DMS53 treated with DMSO at 0.1 percent for 48 hours (cell line): ENCODE results near the gene JAKMIP3.

Experiments
- DNase-seq: peaks from one replicate; lab custom pipeline; 2025; ENCODE audit not compliant: unreplicated experiment; lab: John Stamatoyannopoulos, UW

The JAKMIP3 gene

DNA sequence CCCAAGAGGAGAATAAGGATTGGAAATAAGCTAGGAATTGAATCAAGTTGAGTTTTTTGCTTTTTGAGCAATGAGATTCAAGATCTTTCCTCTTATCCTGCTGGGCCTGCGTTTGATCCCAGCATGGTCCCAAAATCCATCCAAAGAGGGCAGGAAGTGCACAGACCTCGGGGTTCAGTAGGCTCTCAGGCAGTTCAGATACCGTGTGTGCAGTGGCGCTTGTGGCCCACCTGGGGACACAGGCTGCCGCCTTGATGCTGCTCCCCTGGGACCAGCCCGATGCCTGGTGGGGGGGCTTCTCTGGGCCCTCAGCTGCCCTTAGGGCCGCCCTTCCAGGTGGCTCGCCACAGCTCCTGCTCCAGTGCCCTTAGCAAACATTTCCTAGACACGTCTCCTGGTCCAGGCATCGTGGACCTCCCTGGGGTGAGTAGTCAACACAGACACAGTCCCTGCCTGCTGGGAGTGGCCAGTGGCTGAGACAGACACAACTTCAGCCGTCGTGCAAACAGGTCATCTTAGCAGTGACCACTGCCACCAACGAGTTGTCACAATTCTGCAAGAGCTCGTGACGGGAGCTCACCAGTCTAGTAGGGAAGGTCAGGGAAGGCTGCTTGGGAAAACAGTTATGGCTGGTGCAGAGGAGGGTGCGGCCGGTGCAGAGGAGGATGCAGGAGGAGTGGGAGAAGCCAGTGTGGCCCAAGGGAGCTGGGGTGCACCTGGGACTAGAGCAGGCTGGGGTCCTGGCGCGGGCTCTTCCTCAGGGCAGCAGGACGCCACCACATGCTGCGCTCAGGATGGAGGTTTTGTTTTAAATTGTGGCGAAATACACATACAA lies 21.7 kb upstream of the JAKMIP3 start:
- DNase-seq: no peak

DNA sequence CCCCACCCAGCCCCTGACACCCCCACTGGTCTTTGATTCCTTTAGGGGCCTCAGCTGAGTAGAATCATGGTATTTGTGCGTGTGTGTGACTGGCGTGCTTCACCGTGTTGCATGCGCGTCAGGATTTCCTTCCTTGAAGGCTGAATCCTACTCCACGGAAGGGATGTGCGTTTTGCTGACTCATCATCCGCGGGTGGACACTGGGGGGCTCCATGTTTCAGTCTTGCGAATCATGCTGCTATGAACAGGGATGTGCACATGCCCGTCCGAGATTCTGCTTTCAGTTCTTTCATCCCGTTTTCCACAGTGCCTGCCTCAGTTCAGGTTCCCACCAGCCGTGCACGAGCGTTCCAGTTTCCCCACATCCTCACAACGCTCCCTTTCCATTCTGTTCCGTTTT lies 20.9 kb upstream of the JAKMIP3 start:
- no peak for DNase-seq

DNA sequence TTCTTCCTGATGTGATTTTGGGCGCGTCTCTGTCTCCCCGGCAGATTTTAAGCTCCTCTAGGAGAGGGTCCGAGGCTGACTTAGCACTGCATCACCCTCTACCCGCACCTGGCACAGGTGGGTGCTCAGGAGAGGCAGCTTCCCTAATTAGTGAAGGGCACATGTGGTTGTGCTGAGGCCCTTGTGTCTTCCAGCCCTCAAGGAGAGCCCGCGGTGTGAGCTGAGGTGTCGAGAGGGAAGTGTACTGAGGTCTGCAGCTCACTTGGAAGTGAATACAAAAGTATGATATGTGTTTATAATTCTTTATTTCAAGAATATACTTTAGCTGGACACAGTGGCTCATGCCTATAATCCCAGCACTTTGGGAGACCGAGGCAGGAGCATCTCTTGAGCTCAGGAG lies 20.4 kb upstream of the JAKMIP3 start:
- no peak for DNase-seq

GRCh38 chr10:132047575-132048293 lies 18.0 kb upstream of the JAKMIP3 start:
- no peak for DNase-seq

DNA sequence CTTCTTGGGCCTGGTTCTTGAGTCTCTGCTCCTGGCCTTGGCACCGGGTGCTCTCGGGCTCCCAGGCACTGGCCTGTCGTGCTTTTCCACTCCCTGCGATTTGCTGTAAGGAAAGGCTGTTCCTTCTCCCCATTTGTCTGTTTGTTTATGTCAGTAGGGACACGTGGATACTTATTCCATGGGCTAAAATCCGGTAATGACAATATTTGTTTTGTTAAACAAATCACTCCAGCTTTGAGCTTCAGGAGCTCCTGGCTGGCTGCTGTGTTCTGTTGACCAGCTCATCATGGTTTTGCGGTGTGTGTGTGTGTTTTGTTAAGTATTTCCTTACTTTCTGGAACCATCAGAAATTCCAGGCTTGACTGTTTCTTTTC lies 17.5 kb upstream of the JAKMIP3 start:
- peak; percentile 85 for DNase-seq

GRCh38 chr10:132050191-132050590 lies 15.6 kb upstream of the JAKMIP3 start:
- DNase-seq: no peak

- DNase-seq: no peak
These were observed 13.6 kb upstream of the JAKMIP3 start for GRCh38 chr10:132052124-132052523.

DNA sequence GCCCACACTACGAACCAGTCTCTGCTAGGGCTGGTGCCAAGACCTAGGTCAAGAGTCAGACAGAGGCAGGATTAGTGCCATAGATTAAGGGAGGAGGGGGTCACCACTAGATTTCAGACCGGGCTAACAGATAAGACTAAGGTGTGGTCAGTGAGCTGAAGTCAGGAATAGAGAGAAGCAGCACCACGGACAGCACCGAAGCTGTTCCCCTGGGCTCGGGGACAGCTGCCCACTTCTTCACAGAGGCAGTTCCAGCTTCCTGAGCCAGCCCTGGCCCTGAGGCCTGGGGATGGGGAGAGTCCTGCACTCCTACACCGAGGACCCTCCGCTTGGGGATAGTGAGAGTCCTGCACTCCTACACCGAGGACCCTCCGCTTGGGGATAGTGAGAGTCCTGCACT lies 11.2 kb upstream of the JAKMIP3 start:
- DNase-seq: no peak

DNA sequence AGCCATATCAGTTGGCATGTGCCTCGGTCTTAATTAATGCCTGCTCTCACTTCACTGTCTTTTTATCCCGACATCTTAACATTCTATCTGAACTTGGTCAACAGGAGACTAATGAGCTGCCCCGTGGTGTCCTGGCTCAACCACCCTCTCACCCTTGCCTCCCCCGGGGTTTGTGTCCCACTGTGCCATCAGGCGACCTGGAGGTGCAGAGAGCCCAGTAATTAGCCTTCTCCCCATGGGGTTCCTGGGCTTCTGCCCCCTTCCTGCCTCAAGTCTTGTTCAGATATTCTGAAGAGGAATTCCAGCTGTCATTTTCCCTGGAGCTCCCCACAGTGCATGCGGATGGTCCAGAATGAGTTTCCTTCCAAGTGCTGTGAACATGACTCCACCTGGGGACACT lies 10.1 kb upstream of the JAKMIP3 start:
- DNase-seq: no peak

GRCh38 chr10:132056663-132057062 lies 9.1 kb upstream of the JAKMIP3 start:
- DNase-seq: no peak

GRCh38 chr10:132057191-132057681 lies 8.5 kb upstream of the JAKMIP3 start:
- no peak for DNase-seq

DNA sequence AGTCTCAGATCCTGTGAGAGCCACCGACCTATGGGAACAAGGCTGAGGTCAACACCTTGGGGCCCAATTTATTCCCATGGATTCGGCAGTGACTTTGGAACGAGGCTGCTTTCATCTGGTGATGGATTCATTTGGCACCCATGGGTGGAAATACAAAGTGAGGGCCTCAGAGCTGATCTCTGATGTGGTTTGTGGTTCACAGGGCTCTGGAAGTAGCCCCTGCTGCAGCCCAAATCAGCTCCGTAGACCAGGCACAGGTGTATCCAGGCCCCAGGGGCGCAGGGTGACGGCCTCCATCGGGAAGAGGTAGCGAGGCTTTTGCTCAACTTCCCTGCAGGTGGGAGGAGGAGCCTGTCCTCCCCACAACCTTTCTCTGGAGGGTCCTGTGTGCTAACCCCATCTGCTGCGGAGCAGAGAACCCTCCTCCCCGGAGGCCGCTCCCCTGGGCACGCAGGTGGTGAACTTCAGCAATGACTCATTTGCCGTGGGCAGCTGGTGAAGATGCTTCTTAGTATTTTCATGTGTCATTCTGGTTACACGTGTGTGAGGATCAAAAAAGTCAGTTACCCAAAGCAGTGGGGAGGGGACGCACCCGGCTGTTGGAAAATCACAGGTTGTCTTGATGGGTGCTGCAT lies 7.5 kb upstream of the JAKMIP3 start:
- DNase-seq: no peak

GRCh38 chr10:132058793-132059759 lies 6.7 kb upstream of the JAKMIP3 start:
- no peak for DNase-seq

GRCh38 chr10:132059760-132060508 lies 5.8 kb upstream of the JAKMIP3 start:
- DNase-seq: no peak

GRCh38 chr10:132061030-132061429 lies 4.7 kb upstream of the JAKMIP3 start:
- DNase-seq: peak; percentile 62

DNA sequence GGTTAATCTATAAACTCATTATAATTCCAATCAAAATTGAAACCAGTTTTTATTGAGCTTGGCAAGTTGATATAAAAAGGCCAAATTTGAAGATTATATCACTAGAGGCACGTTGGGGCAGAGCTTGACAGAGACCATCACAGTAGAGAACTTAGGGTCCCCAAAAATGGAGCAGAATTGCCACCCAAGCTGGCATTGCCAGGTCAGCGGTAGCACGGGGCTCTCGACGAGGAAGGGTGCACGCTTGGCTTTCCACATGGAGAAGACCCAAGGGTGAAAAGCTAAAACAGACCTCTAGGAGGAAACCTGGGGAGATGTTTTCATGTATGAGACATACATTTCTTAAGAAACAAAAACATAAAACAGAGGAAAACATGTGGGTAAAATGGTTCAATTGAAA lies 4.3 kb upstream of the JAKMIP3 start:
- DNase-seq: no peak

- DNase-seq: no peak
These were observed 3.6 kb upstream of the JAKMIP3 start for GRCh38 chr10:132062116-132062515.

DNA sequence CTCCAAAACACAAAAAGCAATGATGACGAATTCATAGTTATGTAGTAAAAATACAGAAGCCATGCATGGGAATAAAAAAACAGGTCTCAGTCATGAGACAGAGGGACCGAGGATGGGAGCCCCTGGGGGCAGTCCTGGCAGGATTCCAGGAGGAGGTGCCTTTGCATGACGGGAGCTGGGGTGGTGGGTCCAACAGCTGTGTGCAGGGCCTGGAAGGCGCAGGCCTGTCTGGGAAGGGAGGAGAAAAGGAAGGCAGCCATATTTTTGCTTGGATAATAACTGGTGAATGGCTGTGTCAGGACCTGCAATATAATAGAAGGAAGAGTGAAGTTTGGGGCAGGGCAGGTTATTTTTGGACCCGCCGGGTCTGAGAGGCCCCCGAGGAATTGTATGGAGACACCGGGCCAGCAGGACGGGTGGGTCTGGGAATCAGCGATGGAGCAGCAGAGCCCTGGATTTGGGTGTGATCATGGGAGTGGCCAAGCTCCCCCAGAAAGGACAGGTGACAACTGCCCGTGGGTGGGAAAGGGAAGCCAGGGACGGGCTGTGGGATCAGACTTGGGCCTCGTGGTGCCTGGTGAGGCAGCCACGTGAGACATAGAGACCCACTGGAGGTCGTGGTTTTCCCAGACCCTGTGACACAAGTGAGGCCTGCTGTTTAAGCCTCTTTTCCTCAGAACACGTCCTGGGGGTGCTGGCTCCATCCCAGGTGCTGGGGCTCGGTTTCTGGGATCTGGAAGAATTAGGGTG lies 2.9 kb upstream of the JAKMIP3 start:
- DNase-seq: no peak

DNA sequence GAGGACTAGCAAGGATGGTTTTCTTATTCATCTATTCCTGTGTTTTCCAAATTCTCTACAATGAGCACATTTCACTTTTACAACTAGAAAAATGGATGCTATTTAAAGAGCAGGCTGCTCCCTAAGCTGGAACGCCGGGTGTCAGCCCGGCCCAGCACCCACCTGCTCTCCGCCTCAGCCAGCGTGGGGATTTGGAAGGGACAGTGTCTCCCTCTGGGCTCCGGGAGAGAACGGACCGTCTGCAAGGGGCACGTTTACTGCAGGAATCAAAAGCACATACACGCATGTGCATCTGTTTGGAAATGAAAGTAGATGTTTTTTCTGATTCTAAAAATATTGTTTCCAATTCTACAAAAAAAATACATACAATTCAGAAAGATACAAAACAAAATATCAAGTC lies 2.3 kb upstream of the JAKMIP3 start:
- DNase-seq: no peak
